Coronary artery (tissue), 2 donors: ENCODE results near the gene SLC37A2.
A peak's percentile ranks its signal among the peaks of the same experiment; 100 is the strongest.

Experiments
- DNase-seq: peaks from one replicate; pipeline ENCODE4 v3.0.0-alpha.2; 2017; ENCODE audit warnings: low spot score
- H3K27ac ChIP-seq, 2 donors: fragments of 200-600 bp; sonication (generic); one replicate each; pipeline ENCODE4 v1.5.1; 2016 to 2019
- H3K4me3 ChIP-seq: fragments of 200-600 bp; sonication (generic); 2 replicates; pipeline ENCODE4 v1.5.1; 2016; ENCODE audit warnings: mild to moderate bottlenecking, moderate library complexity
- CTCF ChIP-seq: fragments of 200-600 bp; sonication (generic); IDR thresholded peaks from one replicate; pipeline ENCODE4 v1.5.1; 2019; ENCODE audit warnings: antibody characterized with exemption

The SLC37A2 gene

GRCh38 chr11:125108469-125108868, 45.4 kb downstream of the SLC37A2 start:
- no peak for DNase-seq
- TF ChIP-seq CTCF = no peak
- no peak overlapping the region for H3K27ac ChIP-seq

GRCh38 chr11:125110506-125110905, 47.4 kb downstream of the SLC37A2 start:
- TF ChIP-seq CTCF = no peak
- DNase-seq = no peak
- Histone ChIP-seq H3K27ac (no peak overlapping the region), H3K4me3 (peak overlapping the region; percentile 97)

More at GRCh38 chr11:125108469-125108868, 45.4 kb downstream of the SLC37A2 start:
- no peak overlapping the region for H3K4me3 ChIP-seq

- peak overlapping the region; percentile 83 to 87 for H3K27ac ChIP-seq
- DNase-seq = no peak
- peak overlapping the region; percentile 97 for H3K4me3 ChIP-seq
- TF ChIP-seq CTCF = no peak
Measured at GRCh38 chr11:125111001-125111342, 47.9 kb downstream of the SLC37A2 start.

- Histone ChIP-seq H3K4me3 (peak within 1 kb of the TSS; percentile 97), H3K27ac (peak within 1 kb of the TSS; percentile 83 to 87)
- no peak for TF ChIP-seq CTCF
- peak; percentile 99 for DNase-seq
Measured at GRCh38 chr11:125111343-125112207, 48.5 kb downstream of the SLC37A2 start, which contains the start of gene TMEM218. TMEM218 (minus strand) TSS chr11:125111626; CDS start chr11:125102241, 9,385 bp downstream.

GRCh38 chr11:125112208-125112604, 49.1 kb downstream of the SLC37A2 start:
- DNase-seq = no peak
- H3K4me3 ChIP-seq = peak overlapping the region; percentile 97
- peak overlapping the region; percentile 55 to 62 for H3K27ac ChIP-seq
- no peak for TF ChIP-seq CTCF

- Histone ChIP-seq H3K4me3 (no peak overlapping the region), H3K27ac (no peak overlapping the region)
- TF ChIP-seq CTCF = no peak
- no peak for DNase-seq
Measured at GRCh38 chr11:125114518-125114917, 51.4 kb downstream of the SLC37A2 start.

GRCh38 chr11:125117429-125117828, 54.3 kb downstream of the SLC37A2 start:
- no peak for DNase-seq

More at GRCh38 chr11:125117429-125117828, 54.3 kb downstream of the SLC37A2 start:
- no peak for TF ChIP-seq CTCF
- Histone ChIP-seq H3K4me3 (no peak overlapping the region), H3K27ac (no peak overlapping the region)
